ENCODE measurements around the gene ARHGEF9.

DNA sequence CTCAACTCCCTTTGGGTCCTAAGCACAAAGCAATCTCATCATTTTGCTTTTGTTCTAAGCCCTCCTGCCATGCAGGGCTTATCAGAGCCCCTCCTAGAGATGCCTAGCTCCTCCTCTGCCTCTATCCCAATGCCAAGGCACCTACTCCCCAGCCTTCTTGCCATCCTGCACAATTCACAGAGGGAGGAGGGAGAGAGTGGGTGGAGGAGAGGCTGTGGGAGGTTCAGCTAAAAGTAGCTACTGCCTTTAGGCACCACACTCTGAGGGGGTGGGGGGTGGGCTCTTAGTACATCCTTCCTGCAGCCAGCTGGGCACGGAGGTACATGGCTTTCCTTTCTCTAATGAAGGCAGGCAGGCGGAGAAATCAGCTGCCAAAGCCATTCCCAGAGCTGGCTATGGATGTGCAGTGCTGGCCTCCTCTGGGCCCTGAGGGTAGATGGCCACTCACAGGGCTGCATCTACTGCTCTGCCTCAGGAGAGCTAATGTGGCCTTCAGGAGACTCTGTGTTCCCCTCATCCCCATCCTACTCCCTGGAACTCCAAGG lies 40.1 kb downstream of the ARHGEF9 start:
- no peak for TF ChIP-seq POLR2A (IDR thresholded peaks at IDR 0.05)
- TF ChIP-seq, protein P1, sequence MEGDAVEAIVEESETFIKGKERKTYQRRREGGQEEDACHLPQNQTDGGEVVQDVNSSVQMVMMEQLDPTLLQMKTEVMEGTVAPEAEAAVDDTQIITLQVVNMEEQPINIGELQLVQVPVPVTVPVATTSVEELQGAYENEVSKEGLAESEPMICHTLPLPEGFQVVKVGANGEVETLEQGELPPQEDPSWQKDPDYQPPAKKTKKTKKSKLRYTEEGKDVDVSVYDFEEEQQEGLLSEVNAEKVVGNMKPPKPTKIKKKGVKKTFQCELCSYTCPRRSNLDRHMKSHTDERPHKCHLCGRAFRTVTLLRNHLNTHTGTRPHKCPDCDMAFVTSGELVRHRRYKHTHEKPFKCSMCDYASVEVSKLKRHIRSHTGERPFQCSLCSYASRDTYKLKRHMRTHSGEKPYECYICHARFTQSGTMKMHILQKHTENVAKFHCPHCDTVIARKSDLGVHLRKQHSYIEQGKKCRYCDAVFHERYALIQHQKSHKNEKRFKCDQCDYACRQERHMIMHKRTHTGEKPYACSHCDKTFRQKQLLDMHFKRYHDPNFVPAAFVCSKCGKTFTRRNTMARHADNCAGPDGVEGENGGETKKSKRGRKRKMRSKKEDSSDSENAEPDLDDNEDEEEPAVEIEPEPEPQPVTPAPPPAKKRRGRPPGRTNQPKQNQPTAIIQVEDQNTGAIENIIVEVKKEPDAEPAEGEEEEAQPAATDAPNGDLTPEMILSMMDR (IDR thresholded peaks at IDR 0.05) = no peak

Data from transverse colon (tissue), 3 donors.